HEK293 (cell line): ENCODE data around the gene CTIF.
A peak's percentile ranks its signal among the peaks of the same experiment; 100 is the strongest.

ENCODE experiments used
- CTCF ChIA-PET: fragments of 350-600 bp; formaldehyde crosslinking; extraction: SDS; loops from one replicate; lab custom pipeline; 2021; ENCODE audit warnings: antibody characterized with exemption; lab: Yijun Ruan, JAX
- POLR2A ChIA-PET: fragments of 300-600 bp; formaldehyde crosslinking; extraction: SDS; loops from one replicate; lab custom pipeline; 2020; ENCODE audit warnings: antibody characterized with exemption, inconsistent platforms; lab: Yijun Ruan, JAX
- H3K27ac ChIP-seq: fragments of 200-500 bp; sonication (Bioruptor generic); 2 replicates; pipeline ENCODE4 v1.5.1; 2014; ENCODE audit warnings: low read depth, low read length, control low read depth, inconsistent platforms; ENCODE audit errors: extremely low read depth
- H3K36me3 ChIP-seq, 2 experiments: fragments of 200-500 bp in 1 of 2; sonication (Bioruptor generic) in 1 of 2; 1 replicate in 1 of 2; 2 replicates in 1 of 2; pipeline ENCODE4 v1.5.1; 2014 to 2017; ENCODE audit warnings: inconsistent platforms in 2 of 2, low read length in 2 of 2; ENCODE audit not compliant: control insufficient read depth in 2 of 2, insufficient read depth in 1 of 2
- H3K4me1 ChIP-seq: fragments of 200-500 bp; sonication (Bioruptor generic); 2 replicates; pipeline ENCODE4 v1.5.1; 2014; ENCODE audit warnings: mild to moderate bottlenecking, low read length, inconsistent platforms; ENCODE audit not compliant: control insufficient read depth, insufficient read depth
- H3K4me3 ChIP-seq: 2 replicates; pipeline ENCODE4 v1.5.1; 2011; ENCODE audit warnings: low read depth, mild to moderate bottlenecking, control low read depth, low read length, moderate library complexity
- H3K9me3 ChIP-seq: fragments of 200-500 bp; sonication (Bioruptor generic); 2 replicates; pipeline ENCODE4 v1.5.1; 2014; ENCODE audit warnings: low read depth, low read length, inconsistent platforms; ENCODE audit not compliant: control insufficient read depth, insufficient read depth
- CTCF ChIP-seq: fragments of 450-650 bp; formaldehyde crosslinking; IDR thresholded peaks from 2 replicates; pipeline ENCODE4 v1.5.1; 2016; ENCODE audit warnings: missing biosample characterization, missing genetic modification characterization
- GLIS2 ChIP-seq: fragments of 450-650 bp; formaldehyde crosslinking; IDR thresholded peaks from 2 replicates; pipeline ENCODE4 v1.5.1; 2016; ENCODE audit warnings: missing biosample characterization, missing genetic modification characterization
- PRDM6 ChIP-seq: fragments of 450-650 bp; formaldehyde crosslinking; IDR thresholded peaks from 2 replicates; pipeline ENCODE4 v1.5.1; 2017; ENCODE audit warnings: missing biosample characterization, missing genetic modification characterization
- SALL2 ChIP-seq: fragments of 450-650 bp; formaldehyde crosslinking; IDR thresholded peaks from 2 replicates; pipeline ENCODE4 v1.5.0; 2017; ENCODE audit warnings: missing biosample characterization, mild to moderate bottlenecking, missing genetic modification characterization, borderline replicate concordance
- ZBTB11 ChIP-seq: fragments of 450-650 bp; formaldehyde crosslinking; conservative IDR thresholded peaks from 2 replicates; pipeline ENCODE4 v1.5.1; 2016; ENCODE audit warnings: low read depth, missing biosample characterization, missing genetic modification characterization
- ZBTB8A ChIP-seq: fragments of 450-650 bp; formaldehyde crosslinking; IDR thresholded peaks from 2 replicates; pipeline ENCODE4 v1.5.1; 2016; ENCODE audit warnings: missing biosample characterization, missing genetic modification characterization
- ZFHX2 ChIP-seq: fragments of 450-650 bp; formaldehyde crosslinking; conservative IDR thresholded peaks from 2 replicates; pipeline ENCODE4 v1.5.1; 2016; ENCODE audit warnings: missing biosample characterization, missing genetic modification characterization
- ZNF184 ChIP-seq: fragments of 450-650 bp; IDR thresholded peaks from 2 replicates; pipeline ENCODE4 v1.5.1; 2018; ENCODE audit warnings: missing biosample characterization, mild to moderate bottlenecking, missing genetic modification characterization
- ZNF266 ChIP-seq: fragments of 450-650 bp; formaldehyde crosslinking; IDR thresholded peaks from 2 replicates; pipeline ENCODE4 v1.5.1; 2016; ENCODE audit warnings: missing biosample characterization, missing genetic modification characterization, low read depth
- ZNF501 ChIP-seq: fragments of 450-650 bp; formaldehyde crosslinking; IDR thresholded peaks from 2 replicates; pipeline ENCODE4 v1.5.1; 2016; ENCODE audit warnings: missing biosample characterization, missing genetic modification characterization
- ZNF548 ChIP-seq: fragments of 450-650 bp; formaldehyde crosslinking; IDR thresholded peaks from 2 replicates; pipeline ENCODE4 v1.5.1; 2016; ENCODE audit warnings: missing biosample characterization, missing genetic modification characterization
- ZNF580 ChIP-seq: fragments of 450-650 bp; formaldehyde crosslinking; IDR thresholded peaks from 2 replicates; pipeline ENCODE4 v1.5.1; 2016; ENCODE audit warnings: missing biosample characterization, missing genetic modification characterization
- ZNF621 ChIP-seq: fragments of 450-650 bp; formaldehyde crosslinking; IDR thresholded peaks from 2 replicates; pipeline ENCODE4 v1.5.1; 2017; ENCODE audit warnings: missing biosample characterization, missing genetic modification characterization
- ZNF843 ChIP-seq: fragments of 450-650 bp; formaldehyde crosslinking; IDR thresholded peaks from 2 replicates; pipeline ENCODE4 v1.5.1; 2016; ENCODE audit warnings: missing biosample characterization, missing genetic modification characterization
- TF ChIP-seq, protein P1 (sequence below): fragments of 450-650 bp; formaldehyde crosslinking; IDR thresholded peaks from 2 replicates; pipeline ENCODE4 v1.5.1; 2016; ENCODE audit warnings: missing biosample characterization, missing genetic modification characterization
- TF ChIP-seq, protein P2 (sequence below): fragments of 450-650 bp; formaldehyde crosslinking; IDR thresholded peaks from 2 replicates; pipeline ENCODE4 v1.5.1; 2016; ENCODE audit warnings: missing biosample characterization, missing genetic modification characterization

The CTIF gene

GRCh38 chr18:48754993-48755473, 216.2 kb downstream of the CTIF start (continued):
- TF ChIP-seq PRDM6 (no peak), ZNF843 (tag by site-specific recombination) (no peak), ZNF621 (tag by site-specific recombination) (no peak), ZFHX2 (tag by site-specific recombination) (no peak), CTCF (tag by site-specific recombination) (no peak), ZBTB11 (no peak)
- TF ChIP-seq, protein P1, sequence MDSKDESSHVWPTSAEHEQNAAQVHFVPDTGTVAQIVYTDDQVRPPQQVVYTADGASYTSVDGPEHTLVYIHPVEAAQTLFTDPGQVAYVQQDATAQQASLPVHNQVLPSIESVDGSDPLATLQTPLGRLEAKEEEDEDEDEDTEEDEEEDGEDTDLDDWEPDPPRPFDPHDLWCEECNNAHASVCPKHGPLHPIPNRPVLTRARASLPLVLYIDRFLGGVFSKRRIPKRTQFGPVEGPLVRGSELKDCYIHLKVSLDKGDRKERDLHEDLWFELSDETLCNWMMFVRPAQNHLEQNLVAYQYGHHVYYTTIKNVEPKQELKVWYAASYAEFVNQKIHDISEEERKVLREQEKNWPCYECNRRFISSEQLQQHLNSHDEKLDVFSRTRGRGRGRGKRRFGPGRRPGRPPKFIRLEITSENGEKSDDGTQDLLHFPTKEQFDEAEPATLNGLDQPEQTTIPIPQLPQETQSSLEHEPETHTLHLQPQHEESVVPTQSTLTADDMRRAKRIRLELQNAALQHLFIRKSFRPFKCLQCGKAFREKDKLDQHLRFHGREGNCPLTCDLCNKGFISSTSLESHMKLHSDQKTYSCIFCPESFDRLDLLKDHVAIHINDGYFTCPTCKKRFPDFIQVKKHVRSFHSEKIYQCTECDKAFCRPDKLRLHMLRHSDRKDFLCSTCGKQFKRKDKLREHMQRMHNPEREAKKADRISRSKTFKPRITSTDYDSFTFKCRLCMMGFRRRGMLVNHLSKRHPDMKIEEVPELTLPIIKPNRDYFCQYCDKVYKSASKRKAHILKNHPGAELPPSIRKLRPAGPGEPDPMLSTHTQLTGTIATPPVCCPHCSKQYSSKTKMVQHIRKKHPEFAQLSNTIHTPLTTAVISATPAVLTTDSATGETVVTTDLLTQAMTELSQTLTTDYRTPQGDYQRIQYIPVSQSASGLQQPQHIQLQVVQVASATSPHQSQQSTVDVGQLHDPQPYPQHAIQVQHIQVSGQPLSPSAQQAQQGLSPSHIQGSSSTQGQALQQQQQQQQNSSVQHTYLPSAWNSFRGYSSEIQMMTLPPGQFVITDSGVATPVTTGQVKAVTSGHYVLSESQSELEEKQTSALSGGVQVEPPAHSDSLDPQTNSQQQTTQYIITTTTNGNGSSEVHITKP (tag by site-specific recombination), result no peak

GRCh38 chr18:48756511-48757226, 217.8 kb downstream of the CTIF start:
- POLR2A ChIA-PET, result no interaction called here
- Histone ChIP-seq H3K4me1 (no peaks in the 10 kb centered on the region), H3K9me3 (no peaks in the 10 kb centered on the region), H3K36me3 (peaks cover 0 to 3% of the 10 kb centered on the region in 2 experiments; a peak in 1 of 3 replicates), H3K27ac (no peak overlapping the region), H3K4me3 (no peak overlapping the region)
- CTCF ChIA-PET, result interaction anchor here (0.7 kb wide), 1 partner anchor 286 kb away, joined by 3 read pairs; no protein-coding TSS in a partner anchor
- TF ChIP-seq ZNF501 (tag by site-specific recombination) (no peak), ZNF548 (tag by site-specific recombination) (peak; percentile 98)

DNA sequence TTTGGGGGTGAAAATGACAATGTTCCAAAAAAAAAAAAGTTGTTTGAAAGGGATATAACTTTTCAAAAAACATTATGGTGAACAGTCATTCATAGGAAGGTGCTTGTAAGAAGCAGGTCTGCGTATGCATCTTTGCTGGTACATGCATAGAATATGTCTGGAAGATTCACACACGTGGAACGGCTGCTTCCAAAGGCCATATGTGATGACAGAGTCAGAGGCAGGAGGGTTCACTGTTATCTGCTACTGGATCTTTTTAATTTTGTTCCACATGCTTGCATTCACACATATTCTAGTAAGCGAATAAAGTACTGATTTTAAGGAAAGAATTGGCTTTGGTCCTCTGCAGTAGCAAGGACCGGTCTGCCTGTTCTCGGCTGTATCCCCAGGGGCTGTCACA, 218.5 kb downstream of the CTIF start:
- peaks cover 0 to 8% of the 10 kb centered on the region in 2 experiments; a peak in 1 of 3 replicates for H3K36me3 ChIP-seq
- POLR2A ChIA-PET, result no interaction called here
- no peaks in the 10 kb centered on the region for H3K4me1 ChIP-seq
- TF ChIP-seq SALL2 (tag by site-specific recombination), result no peak
- TF ChIP-seq GLIS2, result no peak
- TF ChIP-seq ZNF266 (tag by site-specific recombination), result no peak
- TF ChIP-seq ZBTB8A (tag by site-specific recombination), result no peak
- no peak for TF ChIP-seq ZNF184 (tag by site-specific recombination)
- TF ChIP-seq, protein P2, sequence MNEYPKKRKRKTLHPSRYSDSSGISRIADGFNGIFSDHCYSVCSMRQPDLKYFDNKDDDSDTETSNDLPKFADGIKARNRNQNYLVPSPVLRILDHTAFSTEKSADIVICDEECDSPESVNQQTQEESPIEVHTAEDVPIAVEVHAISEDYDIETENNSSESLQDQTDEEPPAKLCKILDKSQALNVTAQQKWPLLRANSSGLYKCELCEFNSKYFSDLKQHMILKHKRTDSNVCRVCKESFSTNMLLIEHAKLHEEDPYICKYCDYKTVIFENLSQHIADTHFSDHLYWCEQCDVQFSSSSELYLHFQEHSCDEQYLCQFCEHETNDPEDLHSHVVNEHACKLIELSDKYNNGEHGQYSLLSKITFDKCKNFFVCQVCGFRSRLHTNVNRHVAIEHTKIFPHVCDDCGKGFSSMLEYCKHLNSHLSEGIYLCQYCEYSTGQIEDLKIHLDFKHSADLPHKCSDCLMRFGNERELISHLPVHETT (tag by site-specific recombination), result no peak
- no peak for TF ChIP-seq ZNF580 (tag by site-specific recombination)

More for the DNA sequence above, 218.5 kb downstream of the CTIF start:
- Histone ChIP-seq H3K9me3 (no peaks in the 10 kb centered on the region), H3K4me3 (no peak overlapping the region), H3K27ac (no peak overlapping the region)
- CTCF ChIA-PET, result no interaction called here
